ENCODE data around the gene LRP1.

LRP1 gene

DNA sequence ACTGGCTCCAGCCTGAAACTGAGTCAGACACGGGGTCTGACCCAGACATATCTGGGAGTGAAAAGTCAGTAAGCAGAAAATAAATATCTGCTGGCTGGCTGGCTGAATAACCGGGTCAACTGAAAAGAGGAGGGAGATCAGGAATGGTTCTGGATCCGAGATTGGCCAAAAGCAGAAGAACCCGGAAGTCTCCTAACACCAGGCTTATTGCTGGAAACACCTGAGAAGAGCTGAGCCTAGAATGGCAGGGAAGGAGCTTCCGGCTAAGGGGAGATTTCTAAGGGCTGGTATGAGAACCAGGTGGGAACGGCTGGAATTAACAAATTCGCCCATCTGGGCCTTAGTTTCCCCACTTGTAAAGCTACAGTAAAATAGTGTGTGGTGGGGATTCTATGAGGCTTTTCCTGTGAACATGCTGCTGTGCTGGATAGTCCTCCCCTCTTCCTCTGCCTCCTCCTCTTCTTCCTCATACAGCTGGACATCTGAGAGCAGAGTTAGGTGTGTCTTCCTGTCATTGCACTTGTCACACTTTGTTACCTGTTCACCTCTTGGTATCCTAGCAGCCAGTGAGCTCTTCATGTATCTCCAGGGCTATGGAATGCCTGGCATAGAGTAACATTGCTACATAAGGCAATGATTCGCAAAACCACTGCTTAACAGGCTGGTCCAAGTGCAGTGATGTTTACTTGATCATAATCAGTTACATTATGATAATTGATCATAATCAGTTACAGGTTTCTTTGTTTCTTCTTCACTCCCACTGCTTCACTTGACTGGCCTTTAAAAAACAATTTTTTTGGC lies 99.2 kb downstream of the LRP1 start:
- DNase-seq = no peak

DNA sequence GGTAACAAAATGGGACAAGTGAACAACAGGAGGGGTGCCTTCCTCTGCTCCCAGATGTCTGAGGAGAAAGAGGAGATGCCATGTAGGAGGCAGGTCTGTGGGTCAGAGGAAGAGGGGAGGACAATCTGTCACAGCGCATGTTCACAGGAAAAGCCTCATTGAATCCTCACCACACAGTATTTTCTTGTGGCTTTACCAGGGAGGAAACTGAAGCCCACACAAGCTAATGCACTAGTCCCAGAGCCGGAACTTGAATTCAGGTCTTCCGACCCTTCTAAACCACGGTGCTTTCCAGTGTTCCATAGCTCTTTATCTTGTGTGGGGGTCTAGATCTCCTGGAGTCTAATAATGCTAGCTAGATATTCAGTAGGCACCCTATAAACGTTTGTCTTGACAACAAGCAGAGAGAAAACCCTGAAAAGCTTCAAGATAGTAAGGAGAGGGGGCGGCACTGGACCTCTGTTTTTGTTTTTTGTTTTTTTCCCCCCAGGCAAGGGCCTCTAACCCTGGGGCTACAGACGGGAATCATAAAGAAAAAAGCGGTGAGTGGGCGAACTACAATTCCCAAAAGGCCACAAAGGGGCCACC lies 100.9 kb downstream of the LRP1 start:
- no peak for DNase-seq

DNA sequence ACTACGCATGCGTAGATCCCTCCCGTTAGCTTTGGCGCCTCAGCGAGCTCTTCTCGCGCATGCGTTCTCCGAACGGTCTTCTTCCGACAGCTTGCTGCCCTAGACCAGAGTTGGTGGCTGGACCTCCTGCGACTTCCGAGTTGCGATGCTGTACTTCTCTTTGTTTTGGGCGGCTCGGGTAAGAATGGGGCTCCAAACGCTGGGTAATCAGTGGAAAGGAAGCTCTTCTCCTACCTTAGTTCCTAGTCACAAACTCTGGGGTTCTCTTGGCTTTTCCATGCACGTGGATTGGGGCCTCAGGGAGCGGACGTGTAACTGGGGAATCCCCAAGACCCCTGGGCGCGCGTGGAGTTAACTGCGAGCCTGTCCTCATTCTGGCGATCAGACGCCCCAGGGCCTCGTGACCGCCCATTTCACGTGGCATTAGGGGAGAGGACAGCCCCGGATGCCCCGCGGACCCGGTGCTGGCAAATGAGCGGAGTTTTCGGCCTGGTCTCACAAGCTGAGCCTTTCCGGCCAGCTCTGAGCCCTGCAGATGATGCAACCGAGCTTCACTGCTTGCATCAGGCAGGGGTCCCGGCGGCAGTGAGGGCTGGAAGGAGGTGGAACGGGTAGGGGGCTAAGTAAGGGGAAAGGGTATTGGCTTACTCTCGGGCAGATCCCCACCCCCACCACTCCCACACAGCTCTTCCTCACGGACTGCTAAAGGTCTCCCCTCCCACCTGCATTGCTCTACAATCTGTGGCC lies 101.5 kb downstream of the LRP1 start, which contains the start of gene SHMT2:
Gene SHMT2 (plus strand): TSS at position 78 of the 747 bp plus-strand sequence. CDS start 68 bp downstream, at position 146.
- DNase-seq = peak; percentile 74 to 81 (median 78)

DNA sequence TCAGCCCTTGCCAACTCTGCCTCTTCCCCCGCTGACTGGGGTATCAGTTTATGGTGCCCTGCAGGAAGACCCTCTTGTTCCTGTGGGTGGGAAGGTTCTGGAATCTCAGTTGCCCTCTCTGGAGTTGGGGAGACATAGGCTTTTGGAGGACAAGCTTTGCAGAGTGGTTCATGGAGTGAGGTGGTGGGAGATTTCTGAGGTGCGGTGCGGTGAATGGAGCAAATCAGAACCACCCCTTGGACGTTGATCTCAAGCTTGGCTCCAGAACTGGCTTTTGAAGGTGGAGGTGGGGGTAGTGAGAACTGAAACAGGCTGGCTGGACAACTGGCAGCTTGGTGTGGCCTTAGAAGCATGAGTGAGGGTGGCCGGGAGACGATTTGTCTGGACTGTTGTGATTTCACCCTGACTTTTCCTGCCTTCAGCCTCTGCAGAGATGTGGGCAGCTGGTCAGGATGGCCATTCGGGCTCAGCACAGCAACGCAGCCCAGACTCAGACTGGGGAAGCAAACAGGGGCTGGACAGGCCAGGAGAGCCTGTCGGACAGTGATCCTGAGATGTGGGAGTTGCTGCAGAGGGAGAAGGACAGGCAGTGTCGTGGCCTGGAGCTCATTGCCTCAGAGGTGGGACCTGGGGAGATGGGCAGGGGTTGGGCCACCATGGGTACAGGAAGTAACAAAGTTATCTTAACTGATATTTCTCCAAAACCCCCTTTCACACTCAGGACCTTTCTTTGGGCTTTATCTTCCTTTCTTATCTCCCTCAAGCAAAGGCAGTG lies 102.3 kb downstream of the LRP1 start:
- DNase-seq = no peak

DNA sequence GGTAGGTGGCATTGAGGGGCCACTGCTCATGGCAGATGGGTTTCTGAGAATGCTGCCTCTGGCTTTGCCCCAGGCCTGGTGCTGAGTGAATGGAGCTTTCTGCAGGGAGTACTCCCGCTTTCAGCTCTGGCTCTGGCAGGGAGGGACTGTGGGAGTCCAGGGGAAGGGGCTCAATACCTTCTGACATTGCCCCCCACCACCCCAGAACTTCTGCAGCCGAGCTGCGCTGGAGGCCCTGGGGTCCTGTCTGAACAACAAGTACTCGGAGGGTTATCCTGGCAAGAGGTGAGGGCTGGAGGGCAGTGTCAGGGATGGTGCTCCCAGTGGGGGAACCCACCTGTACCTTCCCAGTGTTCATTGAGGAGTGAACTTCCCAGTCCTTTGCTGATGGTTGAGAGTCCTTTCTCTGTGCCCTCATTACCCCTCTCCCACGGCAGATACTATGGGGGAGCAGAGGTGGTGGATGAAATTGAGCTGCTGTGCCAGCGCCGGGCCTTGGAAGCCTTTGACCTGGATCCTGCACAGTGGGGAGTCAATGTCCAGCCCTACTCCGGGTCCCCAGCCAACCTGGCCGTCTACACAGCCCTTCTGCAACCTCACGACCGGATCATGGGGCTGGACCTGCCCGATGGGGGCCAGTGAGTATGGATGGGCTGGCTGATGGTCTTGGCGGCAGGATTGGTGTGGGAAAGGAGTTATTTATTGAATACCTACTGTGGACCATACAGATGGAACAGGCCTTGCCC lies 103.2 kb downstream of the LRP1 start:
- no peak for DNase-seq

DNA sequence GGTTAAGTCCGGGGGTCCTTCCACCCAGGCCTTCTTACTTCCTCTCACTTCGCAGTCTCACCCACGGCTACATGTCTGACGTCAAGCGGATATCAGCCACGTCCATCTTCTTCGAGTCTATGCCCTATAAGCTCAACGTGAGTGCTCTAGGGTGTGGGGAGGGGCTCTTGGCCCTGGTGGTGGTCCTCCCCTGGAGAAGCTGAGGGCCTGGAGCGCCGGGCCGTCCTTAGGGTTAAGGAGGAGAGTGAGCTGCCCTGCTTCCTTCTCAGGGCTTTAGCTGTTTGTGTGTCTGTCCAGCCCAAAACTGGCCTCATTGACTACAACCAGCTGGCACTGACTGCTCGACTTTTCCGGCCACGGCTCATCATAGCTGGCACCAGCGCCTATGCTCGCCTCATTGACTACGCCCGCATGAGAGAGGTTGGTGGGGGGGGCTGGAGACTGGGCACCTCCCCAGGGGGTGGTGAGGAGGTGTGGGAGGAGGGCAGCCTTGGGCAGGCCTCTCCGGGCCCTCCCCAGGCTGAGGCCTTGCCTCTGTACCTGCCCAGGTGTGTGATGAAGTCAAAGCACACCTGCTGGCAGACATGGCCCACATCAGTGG lies 104.0 kb downstream of the LRP1 start:
- no peak for DNase-seq

DNA sequence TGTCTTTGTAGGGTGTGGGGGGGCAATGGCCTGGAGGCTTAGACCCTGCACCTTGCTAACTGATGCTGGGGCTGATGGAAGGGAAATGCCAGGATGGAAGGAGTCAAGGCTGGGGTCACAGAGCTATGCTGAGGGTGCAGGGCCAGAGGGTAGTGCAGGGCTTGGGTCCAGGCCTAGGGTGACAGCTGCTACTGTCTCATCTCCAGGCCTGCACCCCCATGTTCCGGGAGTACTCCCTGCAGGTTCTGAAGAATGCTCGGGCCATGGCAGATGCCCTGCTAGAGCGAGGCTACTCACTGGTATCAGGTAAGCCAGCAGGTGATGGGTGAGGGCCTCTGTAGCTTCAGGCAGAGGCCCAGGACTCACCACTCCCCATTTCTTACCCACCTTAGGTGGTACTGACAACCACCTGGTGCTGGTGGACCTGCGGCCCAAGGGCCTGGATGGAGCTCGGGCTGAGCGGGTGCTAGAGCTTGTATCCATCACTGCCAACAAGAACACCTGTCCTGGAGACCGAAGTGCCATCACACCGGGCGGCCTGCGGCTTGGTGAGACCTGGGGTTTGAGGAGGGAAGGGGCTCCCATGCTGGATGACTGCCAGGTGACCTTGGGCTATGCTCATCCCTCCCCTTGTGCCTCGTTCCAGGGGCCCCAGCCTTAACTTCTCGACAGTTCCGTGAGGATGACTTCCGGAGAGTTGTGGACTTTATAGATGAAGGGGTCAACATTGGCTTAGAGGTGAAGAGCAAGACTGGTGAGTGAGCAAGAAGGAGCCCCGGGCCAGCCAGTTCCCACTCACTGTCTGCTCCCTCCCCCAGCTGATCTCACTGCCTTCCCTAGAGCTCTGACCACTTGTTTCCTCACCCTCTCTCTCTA lies 105.3 kb downstream of the LRP1 start:
- no peak for DNase-seq

DNA sequence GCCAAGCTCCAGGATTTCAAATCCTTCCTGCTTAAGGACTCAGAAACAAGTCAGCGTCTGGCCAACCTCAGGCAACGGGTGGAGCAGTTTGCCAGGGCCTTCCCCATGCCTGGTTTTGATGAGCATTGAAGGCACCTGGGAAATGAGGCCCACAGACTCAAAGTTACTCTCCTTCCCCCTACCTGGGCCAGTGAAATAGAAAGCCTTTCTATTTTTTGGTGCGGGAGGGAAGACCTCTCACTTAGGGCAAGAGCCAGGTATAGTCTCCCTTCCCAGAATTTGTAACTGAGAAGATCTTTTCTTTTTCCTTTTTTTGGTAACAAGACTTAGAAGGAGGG lies 105.9 kb downstream of the LRP1 start:
- no peak for DNase-seq

DNA sequence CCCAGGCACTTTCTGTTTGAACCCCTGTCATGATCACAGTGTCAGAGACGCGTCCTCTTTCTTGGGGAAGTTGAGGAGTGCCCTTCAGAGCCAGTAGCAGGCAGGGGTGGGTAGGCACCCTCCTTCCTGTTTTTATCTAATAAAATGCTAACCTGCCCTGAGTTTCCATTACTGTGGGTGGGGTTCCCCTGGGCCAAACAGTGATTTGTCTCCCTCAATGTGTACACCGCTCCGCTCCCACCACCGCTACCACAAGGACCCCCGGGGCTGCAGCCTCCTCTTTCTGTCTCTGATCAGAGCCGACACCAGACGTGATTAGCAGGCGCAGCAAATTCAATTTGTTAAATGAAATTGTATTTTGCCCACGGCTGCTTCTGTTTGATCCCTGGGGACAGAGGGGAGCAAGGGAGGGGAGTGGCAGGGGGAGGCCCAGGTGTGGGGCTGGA lies 106.3 kb downstream of the LRP1 start:
- no peak for DNase-seq

DNA sequence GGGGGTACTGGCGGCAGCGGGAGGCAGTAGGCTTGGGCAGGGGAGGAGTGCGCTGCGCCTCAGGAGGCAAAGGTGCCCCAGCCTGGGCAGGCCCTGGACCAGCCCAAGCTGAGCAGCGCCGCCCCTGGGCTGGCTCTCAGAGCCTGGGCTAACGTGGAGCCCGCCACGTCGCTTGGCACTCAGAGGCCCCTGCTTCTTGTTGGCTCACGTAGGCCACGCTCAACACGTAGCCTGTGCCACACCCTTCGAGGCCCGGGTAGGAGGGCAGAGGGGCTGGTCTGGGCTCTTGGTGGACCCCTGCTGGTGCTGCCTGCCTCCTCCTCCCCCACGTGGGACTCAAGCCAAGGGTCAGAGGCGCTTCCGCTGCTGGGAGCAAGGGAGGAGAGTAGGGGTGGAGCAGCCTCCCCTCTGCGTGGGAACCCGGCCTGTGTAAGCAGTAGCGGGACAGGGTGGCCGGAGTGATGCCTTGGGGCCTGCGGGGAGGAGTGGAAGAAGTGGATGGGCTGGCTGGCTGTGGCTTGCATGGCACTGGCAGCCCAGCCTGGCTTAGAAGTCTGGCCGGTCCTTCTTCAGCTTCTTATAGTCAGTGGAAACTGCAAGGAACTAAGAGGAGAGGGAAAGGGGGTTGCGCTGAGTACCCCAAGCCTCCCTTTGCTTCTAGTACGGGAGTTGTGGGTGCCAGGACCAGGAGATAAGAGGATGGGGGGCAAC lies 106.9 kb downstream of the LRP1 start:
- DNase-seq = no peak

DNA sequence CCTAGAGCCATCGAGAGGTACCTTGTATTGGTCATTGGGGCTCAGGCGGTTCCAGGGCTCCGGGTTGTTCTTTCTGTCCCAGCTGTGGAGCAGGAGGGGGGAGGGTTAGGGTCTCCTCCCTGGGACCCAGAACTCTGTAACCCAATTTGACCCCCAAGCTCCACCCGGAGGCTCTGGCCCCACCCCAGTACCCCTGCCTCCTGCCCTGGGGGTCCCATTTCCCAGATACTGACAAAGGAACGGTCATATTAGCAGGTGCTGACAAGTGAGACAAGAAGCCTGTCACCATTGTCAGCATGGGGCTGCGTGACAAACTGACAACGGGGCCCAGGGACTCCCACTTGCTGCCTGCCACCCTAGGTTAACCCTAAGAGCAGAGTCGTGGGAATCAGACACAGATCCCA lies 107.4 kb downstream of the LRP1 start:
- no peak for DNase-seq

DNA sequence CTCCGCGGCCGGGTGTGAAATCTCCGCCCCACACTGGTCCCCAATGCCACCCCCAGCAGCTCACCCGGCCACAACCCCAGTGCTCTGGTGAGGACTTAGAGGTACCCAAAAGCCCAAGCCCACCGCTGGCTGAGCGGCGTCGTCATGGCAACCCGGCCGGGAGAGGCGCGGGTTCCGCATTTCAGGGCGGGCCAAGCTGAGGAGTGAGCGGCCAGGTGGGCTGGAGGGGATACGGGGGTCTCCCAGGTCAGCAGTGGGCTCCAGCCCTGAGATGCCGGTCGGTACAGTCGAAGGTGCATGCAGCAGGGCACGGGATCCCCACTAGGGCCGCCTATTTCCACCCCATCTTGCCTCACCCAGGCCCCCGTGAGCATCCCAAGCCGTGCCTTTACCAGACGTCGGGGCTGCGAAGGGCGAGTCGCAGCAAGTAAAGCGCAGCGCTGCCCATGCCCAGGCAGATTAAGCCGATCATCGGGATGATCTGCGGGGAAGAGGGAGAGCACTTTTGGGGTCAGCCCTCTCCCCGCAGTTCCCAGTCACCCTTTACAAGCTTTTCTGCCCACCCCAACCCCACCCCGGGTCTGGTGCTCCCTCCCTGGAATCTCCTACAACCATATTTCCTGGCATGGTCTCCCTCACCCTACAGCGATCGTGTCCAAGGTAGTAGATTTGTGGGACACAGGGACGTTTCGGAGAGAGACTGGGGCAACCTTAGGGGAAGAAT lies 108.1 kb downstream of the LRP1 start:
- DNase-seq = no peak

DNA sequence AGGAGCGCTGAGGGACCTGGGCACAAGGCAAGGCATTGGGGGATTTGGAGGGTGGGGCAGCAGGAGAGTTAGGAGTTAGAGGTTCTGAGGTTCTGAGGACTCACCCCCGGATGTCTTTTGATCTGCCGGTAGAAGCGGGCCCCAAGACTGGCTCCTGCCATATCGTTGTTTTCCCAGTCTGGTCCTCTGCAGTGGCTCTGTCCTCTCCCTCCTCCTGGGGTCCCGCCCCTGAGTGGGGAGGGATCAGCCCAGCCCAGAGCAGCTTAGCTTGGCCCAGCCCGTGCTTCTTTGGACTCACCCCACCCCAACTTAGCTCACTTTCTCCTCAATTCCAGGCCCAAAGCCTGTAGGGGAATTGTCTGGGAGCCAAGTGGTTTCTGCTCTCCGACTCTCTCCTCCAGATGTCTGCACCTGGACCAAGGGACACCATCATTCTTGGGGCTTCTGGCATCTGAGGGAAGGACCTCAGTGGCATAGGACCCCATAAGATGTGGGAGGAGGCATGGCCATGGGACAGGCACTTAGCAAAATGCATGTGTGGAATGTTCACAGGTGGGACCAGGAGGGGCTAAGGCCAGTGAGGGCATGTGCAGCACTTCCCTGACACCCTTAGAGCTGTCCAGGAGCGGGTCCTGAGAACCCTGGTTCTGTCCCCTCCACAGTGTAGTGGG lies 108.8 kb downstream of the LRP1 start:
- no peak for DNase-seq

DNA sequence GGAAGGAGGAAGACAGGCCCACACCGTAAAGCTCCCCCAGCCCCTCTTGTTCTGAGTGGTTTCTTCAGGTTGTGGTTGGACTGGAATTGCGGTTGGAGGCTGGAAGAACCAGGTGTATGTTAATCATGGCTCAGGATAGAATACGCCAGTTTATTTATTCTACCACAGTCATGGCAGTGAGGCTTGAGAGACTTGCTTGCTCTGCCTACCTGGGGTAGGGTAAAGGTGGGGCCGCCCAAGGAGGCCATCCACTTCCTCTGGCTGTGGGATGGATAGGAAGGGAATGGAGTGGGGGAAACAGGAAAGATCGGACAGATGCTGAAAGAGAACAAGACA lies 109.3 kb downstream of the LRP1 start:
- DNase-seq = no peak

DNA sequence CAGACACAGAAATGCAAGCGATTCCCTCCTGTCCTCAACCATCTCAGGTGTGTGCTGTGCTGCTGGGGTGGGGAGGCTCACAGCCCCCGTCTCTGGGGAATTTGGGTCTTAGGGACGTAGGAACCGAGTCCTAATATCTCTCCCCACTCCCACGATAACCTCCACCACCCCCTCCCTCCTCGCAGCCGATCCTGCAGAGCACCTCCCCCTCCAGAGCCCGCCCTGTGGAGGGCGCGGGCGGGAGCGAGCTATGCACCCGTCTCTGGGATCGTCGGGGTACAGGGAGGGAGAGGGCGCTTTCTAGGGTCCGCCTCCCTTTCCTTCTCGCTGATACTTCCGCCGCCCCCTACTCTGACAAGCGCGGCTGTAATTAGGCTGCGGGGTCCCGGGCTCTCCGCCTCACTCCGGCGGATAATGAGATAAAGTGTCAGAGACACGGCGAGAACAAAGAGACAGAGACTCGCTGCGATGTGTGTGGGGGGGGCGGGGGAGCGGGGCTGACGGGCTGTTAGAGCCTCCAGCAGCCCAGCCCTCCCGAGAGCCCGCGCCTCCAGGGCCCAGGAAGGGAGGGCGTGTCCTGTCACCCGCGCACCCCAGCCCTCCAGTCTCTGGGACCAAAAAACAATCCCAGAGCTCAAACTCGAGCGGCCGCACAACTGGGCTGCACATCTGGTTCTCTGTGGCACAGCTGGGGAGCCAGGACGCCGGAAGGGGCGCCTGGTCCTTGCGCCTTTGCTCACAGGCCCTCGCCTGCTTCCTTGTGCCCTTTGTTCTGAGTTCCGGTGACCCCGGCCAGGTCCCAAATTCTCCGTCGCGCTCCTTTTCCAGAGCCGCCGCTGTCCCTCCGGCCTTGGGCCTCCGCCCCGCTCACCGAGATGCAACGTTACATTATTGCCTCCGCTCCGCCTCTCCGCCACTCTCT lies 109.9 kb downstream of the LRP1 start:
- DNase-seq = no peak

DNA sequence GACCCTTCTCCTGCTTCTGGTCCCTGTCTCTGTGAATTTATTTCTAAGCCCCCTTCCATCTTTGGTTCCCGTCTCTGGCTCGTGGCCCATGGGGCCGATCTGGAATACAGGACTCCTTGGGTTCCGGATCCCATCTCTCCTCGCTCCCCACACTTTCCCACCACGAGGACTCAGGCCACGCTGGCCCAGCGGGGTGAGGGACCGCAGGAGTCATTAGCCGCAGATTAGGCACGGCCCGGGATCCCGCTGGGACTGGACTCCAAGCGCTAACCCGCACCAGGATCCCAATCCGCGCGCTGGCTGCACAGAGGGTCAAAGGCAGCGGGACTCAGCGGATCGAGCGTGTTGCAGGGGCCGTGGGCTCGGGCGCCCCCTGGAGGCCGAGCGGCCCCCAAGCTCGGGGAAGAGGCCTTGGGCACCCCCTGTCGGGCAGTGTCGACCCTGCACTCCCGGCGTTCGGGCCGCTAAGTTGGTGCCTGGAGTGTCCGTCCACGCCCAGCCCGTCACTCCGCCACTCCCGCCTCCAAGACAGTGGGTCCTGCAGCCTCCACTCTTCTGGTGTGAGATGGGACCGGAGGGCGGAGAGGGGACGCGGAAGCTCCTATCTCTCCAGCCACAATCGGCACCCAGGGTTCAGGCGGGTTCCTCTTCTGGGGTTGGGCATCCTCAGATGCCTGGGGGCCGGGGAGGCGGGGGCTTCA lies 110.7 kb downstream of the LRP1 start:
- peak; percentile 77 to 87 (median 78) for DNase-seq

DNA sequence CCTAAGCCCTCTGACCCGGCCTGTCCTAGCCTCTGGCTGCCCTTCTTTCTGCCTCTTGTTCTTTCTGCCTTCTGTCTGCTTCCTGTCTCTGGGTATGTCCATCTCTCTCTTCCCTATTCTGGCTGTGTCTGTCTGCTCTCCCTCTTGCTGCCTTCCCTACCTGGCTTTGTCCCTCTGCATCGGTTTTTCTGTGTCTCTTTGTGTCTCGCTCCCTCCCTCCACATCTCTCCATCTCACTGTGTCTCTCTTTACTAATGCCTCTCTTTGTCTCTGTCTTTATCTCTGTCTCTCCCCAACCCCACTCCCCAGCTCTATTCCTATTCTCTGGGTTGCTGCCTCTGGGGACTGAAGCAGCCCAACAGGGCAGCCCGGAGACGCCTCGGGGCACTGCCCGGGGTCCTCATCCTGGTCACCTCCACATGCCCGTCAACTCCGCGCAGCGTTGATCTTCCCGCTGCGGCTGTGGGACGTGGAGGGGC lies 111.3 kb downstream of the LRP1 start:
- DNase-seq = no peak

Data from activated naive CD4-positive, alpha-beta T cell (primary cell).